Lung microvascular endothelial cell (primary cell): Measurements from ENCODE around the gene RYR3. TPM values are rescaled to one million over a fixed set of nuclear protein-coding genes. Genes with fewer than 3 reads are reported as not detected.

Experiments
- DNase-seq, 2 donors: peaks; one replicate each; pipeline versions ENCODE4 v3.0.0 to v3.0.0-alpha.2; 2010; ENCODE audit warnings: low read depth in 2 of 2
- total RNA-seq: library from RNA; depleted of rRNA; stranded (reverse); fragments of >200 nt; gene quantifications from 2 replicates; pipeline ENCODE4 v1.2.1, GENCODE V29; 2014

Gene RYR3
- total RNA-seq, 1 donor from 2014 or later: not detected

GRCh38 chr15:33639978-33640377, 329.2 kb downstream of the RYR3 start:
- DNase-seq: peak in 1 of 2 donors; percentile 1

GRCh38 chr15:33641069-33641468, 330.3 kb downstream of the RYR3 start:
- no peak for DNase-seq

GRCh38 chr15:33644304-33644703, 333.5 kb downstream of the RYR3 start:
- no peak for DNase-seq

GRCh38 chr15:33646744-33647143, 336.0 kb downstream of the RYR3 start:
- DNase-seq: no peak

GRCh38 chr15:33649217-33649933, 338.6 kb downstream of the RYR3 start:
- no peak for DNase-seq

GRCh38 chr15:33654860-33655259, 344.1 kb downstream of the RYR3 start:
- no peak for DNase-seq

- no peak for DNase-seq
Observed at GRCh38 chr15:33655488-33655887, 344.7 kb downstream of the RYR3 start.

- DNase-seq: peak in 1 of 2 donors; percentile 0
Observed at GRCh38 chr15:33656168-33656567, 345.4 kb downstream of the RYR3 start.

GRCh38 chr15:33660151-33660550, 349.4 kb downstream of the RYR3 start:
- DNase-seq: no peak

GRCh38 chr15:33662014-33662413, 351.2 kb downstream of the RYR3 start:
- no peak for DNase-seq

GRCh38 chr15:33664947-33665346, 354.2 kb downstream of the RYR3 start:
- no peak for DNase-seq

- DNase-seq: no peak
Observed at GRCh38 chr15:33670567-33670966, 359.8 kb downstream of the RYR3 start.

- DNase-seq: no peak
Observed at GRCh38 chr15:33671456-33671855, 360.7 kb downstream of the RYR3 start.

- DNase-seq: peak; percentile 33 to 53
Observed at GRCh38 chr15:33675246-33675645, 364.5 kb downstream of the RYR3 start.

- no peak for DNase-seq
Observed at GRCh38 chr15:33677238-33677830, 366.6 kb downstream of the RYR3 start.

- no peak for DNase-seq
Observed at GRCh38 chr15:33678176-33678575, 367.4 kb downstream of the RYR3 start.

GRCh38 chr15:33678602-33679001, 367.8 kb downstream of the RYR3 start:
- DNase-seq: no peak

- DNase-seq: no peak
Observed at GRCh38 chr15:33679061-33679460, 368.3 kb downstream of the RYR3 start.

- DNase-seq: no peak
Observed at GRCh38 chr15:33680336-33680735, 369.6 kb downstream of the RYR3 start.

- no peak for DNase-seq
Observed at GRCh38 chr15:33693166-33693800, 382.5 kb downstream of the RYR3 start.

GRCh38 chr15:33698126-33698525, 387.4 kb downstream of the RYR3 start:
- DNase-seq: no peak

GRCh38 chr15:33699145-33699544, 388.4 kb downstream of the RYR3 start:
- DNase-seq: no peak
